ENCODE data around the gene ETS1. TPM values are rescaled to one million over a fixed set of nuclear protein-coding genes. Genes with fewer than 3 reads are reported as not detected.

Gene ETS1, protein sequence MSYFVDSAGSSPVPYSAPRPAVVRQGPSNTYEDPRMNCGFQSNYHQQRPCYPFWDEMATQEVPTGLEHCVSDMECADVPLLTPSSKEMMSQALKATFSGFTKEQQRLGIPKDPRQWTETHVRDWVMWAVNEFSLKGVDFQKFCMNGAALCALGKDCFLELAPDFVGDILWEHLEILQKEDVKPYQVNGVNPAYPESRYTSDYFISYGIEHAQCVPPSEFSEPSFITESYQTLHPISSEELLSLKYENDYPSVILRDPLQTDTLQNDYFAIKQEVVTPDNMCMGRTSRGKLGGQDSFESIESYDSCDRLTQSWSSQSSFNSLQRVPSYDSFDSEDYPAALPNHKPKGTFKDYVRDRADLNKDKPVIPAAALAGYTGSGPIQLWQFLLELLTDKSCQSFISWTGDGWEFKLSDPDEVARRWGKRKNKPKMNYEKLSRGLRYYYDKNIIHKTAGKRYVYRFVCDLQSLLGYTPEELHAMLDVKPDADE
- 10 to 100 TPM; 34.3 to 36.4 TPM for total RNA-seq
- polyA plus RNA-seq (2013, experiment 1 of 2): 24.1 TPM
- polyA plus RNA-seq (2013, experiment 2 of 2): 23.3 TPM
- long read RNA-seq, experiment 1, partial matches to known transcripts: 0 of 7 reads
- long read RNA-seq, experiment 1, other reads (novel, unspliced or antisense): 6 of 7 reads
- long read RNA-seq, experiment 2, transcript ETS1-201 (8 exons, 2,231 nt): major isoform, 11 of 23 reads
- long read RNA-seq, experiment 2, partial matches to known transcripts: 0 of 23 reads
- long read RNA-seq, experiment 2, other reads (novel, unspliced or antisense): 12 of 23 reads
- long read RNA-seq, experiment 3, full-length matches to known transcripts: 13 of 30 reads
- long read RNA-seq, experiment 3, partial matches to known transcripts: 1 of 30 reads
- long read RNA-seq, experiment 3, other reads (novel, unspliced or antisense): 16 of 30 reads
- long read RNA-seq, experiment 4, partial matches to known transcripts: 0 of 3 reads
- long read RNA-seq, experiment 4, other reads (novel, unspliced or antisense): 3 of 3 reads

DNA sequence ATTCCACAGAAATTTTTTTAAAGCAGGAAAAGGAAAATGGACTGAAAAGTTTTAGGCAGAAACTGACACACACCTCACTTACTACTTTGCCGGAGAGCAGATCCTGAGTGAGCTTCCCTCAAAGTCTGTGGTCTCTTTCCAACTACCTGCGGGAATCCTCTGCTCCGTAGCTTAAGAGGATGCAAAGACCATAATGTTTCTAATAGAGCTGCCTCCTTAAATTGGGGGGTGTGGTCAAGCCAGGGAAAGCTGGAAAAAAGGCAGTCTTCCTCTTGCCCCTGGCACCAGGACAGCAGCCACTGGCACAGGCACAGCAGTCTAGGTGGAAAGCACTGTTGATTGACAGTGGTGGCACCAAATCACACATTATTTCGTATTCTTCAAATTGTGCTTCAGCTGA lies at the start of gene ETS1:
TSS of gene ETS1 (minus strand) at position 144 of the 400 bp plus-strand sequence. CDS start 14,428 bp downstream, outside the sequence.
- H3K4me3 ChIP-seq (ENCODE audit: low read length): peak within 1 kb of the TSS; percentile 67

DNA sequence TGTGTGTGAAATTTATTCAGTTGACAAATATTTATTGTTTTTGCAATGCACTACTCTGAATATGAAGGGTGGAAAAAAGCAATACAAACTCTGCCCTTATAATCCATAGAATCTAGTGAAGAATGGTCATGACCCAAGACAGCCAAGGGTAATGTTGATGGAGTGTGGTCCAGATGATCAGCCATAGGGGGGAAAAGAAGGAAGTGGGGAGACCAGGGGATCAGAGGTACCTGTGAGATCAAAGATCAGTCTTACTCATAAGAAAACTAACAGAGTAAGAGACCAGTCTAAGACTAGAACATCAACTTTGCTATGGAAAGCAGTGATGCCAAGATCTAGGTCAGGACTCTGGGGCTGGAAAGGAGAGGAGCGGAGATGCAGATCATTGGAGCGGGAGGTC lies 47.0 kb upstream of the ETS1 start:
- no peaks in the 10 kb centered on the region for H3K36me3 Mint-ChIP-seq (ENCODE audit: low read depth)
- H3K27me3 ChIP-seq (ENCODE audit: control insufficient read depth, insufficient read depth, low read length, poor library complexity, severe bottlenecking): no peaks in the 10 kb centered on the region
- no peak for DNase-seq
- WGBS, 2 experiments (ENCODE audit: insufficient coverage in 1 of 2, insufficient read length in 1 of 2): 98 to 100% methylated on average over 2 of the region's 2 CpGs
- no peaks in the 10 kb centered on the region for H3K9me3 Mint-ChIP-seq
- H3K4me1 Mint-ChIP-seq: peaks cover 11% of the 10 kb centered on the region
- H3K9me3 ChIP-seq (ENCODE audit: control insufficient read depth, low read length): no peaks in the 10 kb centered on the region
- TF ChIP-seq, protein P1, sequence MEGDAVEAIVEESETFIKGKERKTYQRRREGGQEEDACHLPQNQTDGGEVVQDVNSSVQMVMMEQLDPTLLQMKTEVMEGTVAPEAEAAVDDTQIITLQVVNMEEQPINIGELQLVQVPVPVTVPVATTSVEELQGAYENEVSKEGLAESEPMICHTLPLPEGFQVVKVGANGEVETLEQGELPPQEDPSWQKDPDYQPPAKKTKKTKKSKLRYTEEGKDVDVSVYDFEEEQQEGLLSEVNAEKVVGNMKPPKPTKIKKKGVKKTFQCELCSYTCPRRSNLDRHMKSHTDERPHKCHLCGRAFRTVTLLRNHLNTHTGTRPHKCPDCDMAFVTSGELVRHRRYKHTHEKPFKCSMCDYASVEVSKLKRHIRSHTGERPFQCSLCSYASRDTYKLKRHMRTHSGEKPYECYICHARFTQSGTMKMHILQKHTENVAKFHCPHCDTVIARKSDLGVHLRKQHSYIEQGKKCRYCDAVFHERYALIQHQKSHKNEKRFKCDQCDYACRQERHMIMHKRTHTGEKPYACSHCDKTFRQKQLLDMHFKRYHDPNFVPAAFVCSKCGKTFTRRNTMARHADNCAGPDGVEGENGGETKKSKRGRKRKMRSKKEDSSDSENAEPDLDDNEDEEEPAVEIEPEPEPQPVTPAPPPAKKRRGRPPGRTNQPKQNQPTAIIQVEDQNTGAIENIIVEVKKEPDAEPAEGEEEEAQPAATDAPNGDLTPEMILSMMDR (conservative IDR thresholded peaks at IDR 0.05): no peak
- H3K27ac ChIP-seq (ENCODE audit: low read depth, low read length): no peak overlapping the region
- no peaks in the 10 kb centered on the region for H3K4me1 ChIP-seq (ENCODE audit: control insufficient read depth, insufficient read depth, low read length)
- peaks cover 17% of the 10 kb centered on the region for H3K27me3 Mint-ChIP-seq (ENCODE audit: insufficient read depth)
- no peak overlapping the region for H3K27ac Mint-ChIP-seq
- H3K4me3 Mint-ChIP-seq: no peak overlapping the region
- no peak overlapping the region for H3K9ac ChIP-seq (ENCODE audit: extremely low read depth, low read length, poor library complexity, severe bottlenecking)
- no peak overlapping the region for H3K4me3 ChIP-seq (ENCODE audit: low read length)
- H3K36me3 ChIP-seq (ENCODE audit: control insufficient read depth, insufficient read depth, low read length): no peaks in the 10 kb centered on the region

More for the DNA sequence above, at the start of gene ETS1:
- H3K9me3 ChIP-seq (ENCODE audit: control insufficient read depth, low read length): peaks cover 4% of the 10 kb centered on the region
- no peaks in the 10 kb centered on the region for H3K36me3 Mint-ChIP-seq (ENCODE audit: low read depth)
- TF ChIP-seq, protein P1 (conservative IDR thresholded peaks at IDR 0.05): no peak
- H3K27me3 ChIP-seq (ENCODE audit: control insufficient read depth, insufficient read depth, low read length, poor library complexity, severe bottlenecking): peaks cover 80% of the 10 kb centered on the region
- H3K4me1 Mint-ChIP-seq: peaks cover 45% of the 10 kb centered on the region
- no peak within 1 kb of the TSS for H3K9ac ChIP-seq (ENCODE audit: extremely low read depth, low read length, poor library complexity, severe bottlenecking)
- 19 to 71% methylated on average over 1 to 4 of the region's 4 CpGs for WGBS, 2 experiments (ENCODE audit: insufficient coverage in 1 of 2, insufficient read length in 1 of 2)
- peak; percentile 77 for DNase-seq
- peak within 1 kb of the TSS; percentile 53 for H3K4me3 Mint-ChIP-seq
- H3K27ac ChIP-seq (ENCODE audit: low read depth, low read length): no peak within 1 kb of the TSS
- peaks cover 85% of the 10 kb centered on the region for H3K27me3 Mint-ChIP-seq (ENCODE audit: insufficient read depth)
- H3K27ac Mint-ChIP-seq: no peak within 1 kb of the TSS
- no peaks in the 10 kb centered on the region for H3K9me3 Mint-ChIP-seq
- H3K36me3 ChIP-seq (ENCODE audit: control insufficient read depth, insufficient read depth, low read length): no peaks in the 10 kb centered on the region
- H3K4me1 ChIP-seq (ENCODE audit: control insufficient read depth, insufficient read depth, low read length): peaks cover 8% of the 10 kb centered on the region

DNA sequence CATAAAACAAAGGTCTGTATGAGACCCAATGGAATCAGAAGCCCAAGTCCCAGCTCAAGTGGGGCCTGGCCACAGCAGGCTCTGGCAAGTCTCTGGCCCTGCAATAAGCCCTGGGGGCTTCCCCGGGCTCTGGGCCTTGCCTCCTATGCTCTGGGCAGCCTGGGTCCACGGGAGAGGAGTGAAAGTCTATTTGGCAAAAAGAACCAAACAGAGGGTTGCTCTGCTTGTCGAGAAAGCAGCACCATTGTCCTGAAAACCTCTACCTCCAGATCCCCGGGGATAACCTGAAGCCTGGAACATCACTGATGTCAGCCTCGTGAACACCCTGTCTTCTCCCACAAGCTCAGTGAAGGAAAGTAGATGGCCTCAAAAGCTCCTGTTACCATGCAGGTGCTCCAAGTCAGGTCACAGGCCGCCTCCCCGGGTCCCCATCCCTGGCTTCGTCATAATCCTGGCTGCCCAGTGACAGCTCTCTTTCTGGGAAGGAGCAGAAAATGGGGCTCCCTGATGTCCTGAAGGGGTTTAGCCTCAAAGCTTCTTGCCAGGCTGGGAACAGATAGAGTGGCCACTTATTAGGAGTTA lies 46.1 kb upstream of the ETS1 start:
- Mint-ChIP-seq H3K36me3 (ENCODE audit: low read depth) (no peaks in the 10 kb centered on the region), H3K27me3 (ENCODE audit: insufficient read depth) (peaks cover 17% of the 10 kb centered on the region), H3K4me3 (no peak overlapping the region), H3K4me1 (peaks cover 19% of the 10 kb centered on the region), H3K9me3 (no peaks in the 10 kb centered on the region), H3K27ac (no peak overlapping the region)
- Histone ChIP-seq H3K9me3 (ENCODE audit: control insufficient read depth, low read length) (no peaks in the 10 kb centered on the region), H3K4me1 (ENCODE audit: control insufficient read depth, insufficient read depth, low read length) (peaks cover 3% of the 10 kb centered on the region), H3K9ac (ENCODE audit: extremely low read depth, low read length, poor library complexity, severe bottlenecking) (no peak overlapping the region), H3K27me3 (ENCODE audit: control insufficient read depth, insufficient read depth, low read length, poor library complexity, severe bottlenecking) (no peaks in the 10 kb centered on the region), H3K4me3 (ENCODE audit: low read length) (no peak overlapping the region), H3K27ac (ENCODE audit: low read depth, low read length) (no peak overlapping the region), H3K36me3 (ENCODE audit: control insufficient read depth, insufficient read depth, low read length) (no peaks in the 10 kb centered on the region)
- WGBS, 2 experiments (ENCODE audit: insufficient coverage in 1 of 2, insufficient read length in 1 of 2): 79 to 80% methylated on average over 5 to 8 of the region's 8 CpGs
- DNase-seq: peak; percentile 23
- TF ChIP-seq, protein P1 (conservative IDR thresholded peaks at IDR 0.05): no peak
